RWPE2 (cell line): ENCODE results near the gene EIF5.

ENCODE experiments used
- ATAC-seq: fragments of 200-7000 bp; cut with Tn5 transposase; 3 replicates; pipeline ENCODE4 v1.9.1; 2021; ENCODE audit warnings: low read depth
- DNase-seq: peaks from one replicate; pipeline ENCODE4 v3.0.0-alpha.2; 2020; ENCODE audit warnings: low spot score
- H3K27ac ChIP-seq: fragments of 450-650 bp; 2 replicates; pipeline ENCODE4 v1.5.1; 2017; ENCODE audit warnings: mild to moderate bottlenecking; ENCODE audit not compliant: poor library complexity, severe bottlenecking
- H3K27me3 ChIP-seq: fragments of 250-450 bp; sonication (Bioruptor Pico); 2 replicates; pipeline ENCODE4 v1.5.1; 2021; ENCODE audit warnings: mild to moderate bottlenecking, moderate library complexity; ENCODE audit not compliant: insufficient read depth, poor library complexity, severe bottlenecking
- H3K36me3 ChIP-seq: fragments of 250-450 bp; sonication (Bioruptor Pico); 2 replicates; pipeline ENCODE4 v1.5.1; 2020; ENCODE audit warnings: low read depth, mild to moderate bottlenecking, moderate library complexity
- H3K4me1 ChIP-seq: fragments of 250-450 bp; sonication (Bioruptor Pico); 2 replicates; pipeline ENCODE4 v1.5.1; 2021; ENCODE audit warnings: mild to moderate bottlenecking, moderate library complexity; ENCODE audit not compliant: insufficient read depth, poor library complexity, severe bottlenecking
- H3K4me3 ChIP-seq: fragments of 250-450 bp; sonication (Bioruptor Pico); 2 replicates; pipeline ENCODE4 v1.5.1; 2021; ENCODE audit warnings: mild to moderate bottlenecking, moderate library complexity; ENCODE audit not compliant: severe bottlenecking
- H3K9me3 ChIP-seq: fragments of 250-450 bp; sonication (Bioruptor Pico); 2 replicates; pipeline ENCODE4 v1.5.1; 2021; ENCODE audit warnings: mild to moderate bottlenecking, moderate library complexity; ENCODE audit not compliant: severe bottlenecking
- CTCF ChIP-seq: fragments of 450-650 bp; IDR thresholded peaks from one replicate; pipeline ENCODE4 v1.5.1; 2017; ENCODE audit warnings: mild to moderate bottlenecking, moderate library complexity; ENCODE audit not compliant: poor library complexity, severe bottlenecking

EIF5 gene

GRCh38 chr14:103360548-103360947, 26.5 kb downstream of the EIF5 start:
- no peaks in the 10 kb centered on the region for H3K27me3 ChIP-seq
- no peaks in the 10 kb centered on the region for H3K36me3 ChIP-seq
- TF ChIP-seq CTCF, result no peak
- DNase-seq, result no peak
- H3K9me3 ChIP-seq, result peaks cover 19% of the 10 kb centered on the region
- H3K27ac ChIP-seq, result peak overlapping the region; percentile 89
- ATAC-seq, result no peak
- peaks cover 15% of the 10 kb centered on the region for H3K4me1 ChIP-seq
- no peak overlapping the region for H3K4me3 ChIP-seq

GRCh38 chr14:103361867-103362266, 27.8 kb downstream of the EIF5 start:
- Histone ChIP-seq H3K36me3 (no peaks in the 10 kb centered on the region), H3K27me3 (no peaks in the 10 kb centered on the region), H3K4me3 (no peak overlapping the region), H3K27ac (peak overlapping the region; percentile 89), H3K9me3 (peaks cover 19% of the 10 kb centered on the region), H3K4me1 (peaks cover 15% of the 10 kb centered on the region)
- DNase-seq, result peak; percentile 90
- TF ChIP-seq CTCF, result no peak
- ATAC-seq, result peak; percentile 98

- Histone ChIP-seq H3K27me3 (no peaks in the 10 kb centered on the region), H3K36me3 (no peaks in the 10 kb centered on the region), H3K4me1 (peaks cover 15% of the 10 kb centered on the region), H3K9me3 (peaks cover 19% of the 10 kb centered on the region), H3K27ac (peak overlapping the region; percentile 89), H3K4me3 (no peak overlapping the region)
- ATAC-seq (no peak), DNase-seq (no peak)
- no peak for TF ChIP-seq CTCF
These were observed 28.7 kb downstream of the EIF5 start for GRCh38 chr14:103362780-103363179.

GRCh38 chr14:103366741-103367140, 32.7 kb downstream of the EIF5 start:
- Histone ChIP-seq H3K27me3 (no peaks in the 10 kb centered on the region), H3K36me3 (no peaks in the 10 kb centered on the region), H3K27ac (no peak overlapping the region), H3K4me1 (peaks cover 9% of the 10 kb centered on the region), H3K9me3 (peaks cover 19% of the 10 kb centered on the region), H3K4me3 (no peak overlapping the region)
- DNase-seq, result no peak
- no peak for ATAC-seq
- no peak for TF ChIP-seq CTCF

- TF ChIP-seq CTCF, result no peak
- H3K27ac ChIP-seq, result no peak overlapping the region
- DNase-seq (no peak), ATAC-seq (no peak)
- no peaks in the 10 kb centered on the region for H3K36me3 ChIP-seq
- peaks cover 12% of the 10 kb centered on the region for H3K9me3 ChIP-seq
- no peak overlapping the region for H3K4me3 ChIP-seq
- no peaks in the 10 kb centered on the region for H3K27me3 ChIP-seq
- peaks cover 8% of the 10 kb centered on the region for H3K4me1 ChIP-seq
These were observed 34.0 kb downstream of the EIF5 start for GRCh38 chr14:103367995-103368394.
